CD8-positive, alpha-beta memory T cell (primary cell): ENCODE results near the gene TMEM205. TPM values are rescaled to one million over a fixed set of nuclear protein-coding genes. Genes with fewer than 3 reads are reported as not detected.
A peak's percentile ranks its signal among the peaks of the same experiment; 100 is the strongest.

Experiments
- CTCF ChIA-PET: fragments of 350-600 bp; sonication (Branson Sonifier 250); formaldehyde crosslinking; loops from one replicate; lab custom pipeline; 2021; ENCODE audit warnings: antibody characterized with exemption; lab: Charles Lee
- POLR2A ChIA-PET: fragments of 350-600 bp; sonication (Branson Sonifier 250); formaldehyde crosslinking; loops from one replicate; lab custom pipeline; 2021; ENCODE audit warnings: antibody characterized with exemption; lab: Charles Lee
- DNase-seq, 5 donors: peaks; one replicate each; pipeline versions ENCODE4 v3.0.0 to v3.0.0-alpha.2; 2020 to 2022; ENCODE audit warnings: mixed read lengths in 1 of 5
- H3K27ac ChIP-seq: one replicate; pipeline ENCODE4 v1.7.0; 2013; ENCODE audit warnings: low read depth, mild to moderate bottlenecking, low read length, moderate library complexity
- H3K27me3 ChIP-seq: 2 replicates; pipeline ENCODE4 v1.7.0; 2013; ENCODE audit warnings: low read length, mild to moderate bottlenecking; ENCODE audit not compliant: insufficient read depth, poor library complexity, severe bottlenecking
- H3K36me3 ChIP-seq: 2 replicates; pipeline ENCODE4 v1.7.0; 2013; ENCODE audit warnings: mild to moderate bottlenecking, low read length, moderate library complexity; ENCODE audit not compliant: insufficient read depth
- H3K4me1 ChIP-seq: 2 replicates; pipeline ENCODE4 v1.7.0; 2013; ENCODE audit warnings: mild to moderate bottlenecking, low read length, moderate library complexity; ENCODE audit not compliant: insufficient read depth
- H3K4me3 ChIP-seq: 2 replicates; pipeline ENCODE4 v1.7.0; 2013; ENCODE audit warnings: mild to moderate bottlenecking, low read length
- H3K9me3 ChIP-seq: 2 replicates; pipeline ENCODE4 v1.7.0; 2013; ENCODE audit warnings: mild to moderate bottlenecking, low read length
- H3K27ac Mint-ChIP-seq, 8 donors: one replicate each; pipeline ENCODE4 v1.8.0; 2020 to 2021; ENCODE audit warnings: mixed read lengths in 8 of 8, mild to moderate bottlenecking in 6 of 8, inconsistent platforms in 3 of 8, moderate library complexity in 3 of 8
- H3K27me3 Mint-ChIP-seq, 2 donors: one replicate each; pipeline ENCODE4 v1.8.0; 2020 to 2021; ENCODE audit warnings: mixed read lengths in 2 of 2, mild to moderate bottlenecking in 1 of 2, moderate library complexity in 1 of 2
- H3K36me3 Mint-ChIP-seq, 3 donors: one replicate each; pipeline ENCODE4 v1.8.0; 2020 to 2021; ENCODE audit warnings: mixed read lengths in 3 of 3, inconsistent platforms in 1 of 3, mild to moderate bottlenecking in 1 of 3
- H3K4me1 Mint-ChIP-seq, 3 donors: one replicate each; pipeline ENCODE4 v1.8.0; 2020 to 2021; ENCODE audit warnings: mixed read lengths in 3 of 3, inconsistent platforms in 1 of 3, mild to moderate bottlenecking in 1 of 3
- H3K4me3 Mint-ChIP-seq, 7 donors: one replicate each; pipeline ENCODE4 v1.8.0; 2020 to 2021; ENCODE audit warnings: mixed read lengths in 7 of 7, mild to moderate bottlenecking in 6 of 7, moderate library complexity in 4 of 7, inconsistent platforms in 2 of 7
- H3K9me3 Mint-ChIP-seq, 5 donors: one replicate each; pipeline ENCODE4 v1.8.0; 2020 to 2022; ENCODE audit warnings: mixed read lengths in 5 of 5, mild to moderate bottlenecking in 3 of 5, moderate library complexity in 2 of 5, inconsistent platforms in 1 of 5
- polyA plus RNA-seq: library from polyadenylated mRNA; unstranded; fragments of 300-500 nt; fragmentation: Illumina TruSeq; gene quantifications from one replicate; pipeline ENCODE4 v1.2.3, GENCODE V29; 2021
- total RNA-seq, 2 experiments: library from RNA; stranded (reverse); gene quantifications; one replicate each; pipeline ENCODE4 v1.2.3, GENCODE V29; 2021

The TMEM205 gene
- total and polyA plus RNA-seq, 3 experiments from 2014 or later = 24.8 to 75.9 (median 30.5) TPM

GRCh38 chr19:11377237-11377636, 31.2 kb upstream of the TMEM205 start:
- no peak for DNase-seq
- Mint-ChIP-seq H3K9me3 (peaks cover 0 to 3% (median 0%) of the 10 kb centered on the region in 5 donors), H3K27me3 (peaks cover 5 to 6% of the 10 kb centered on the region in 2 donors), H3K27ac (peak overlapping the region in 5 of 8 donors; percentile 36 to 75 (median 49)), H3K4me1 (peaks cover 29 to 43% (median 36%) of the 10 kb centered on the region in 3 donors), H3K36me3 (peaks cover 4 to 11% (median 10%) of the 10 kb centered on the region in 3 donors), H3K4me3 (peak overlapping the region; percentile 1 to 72 (median 34))
- Histone ChIP-seq H3K36me3 (no peaks in the 10 kb centered on the region), H3K9me3 (no peaks in the 10 kb centered on the region), H3K27ac (no peak overlapping the region), H3K4me1 (peaks cover 56% of the 10 kb centered on the region), H3K4me3 (no peak overlapping the region), H3K27me3 (no peaks in the 10 kb centered on the region)
- CTCF ChIA-PET = interaction anchor here (1.0 to 1.4 kb wide), 3 partner anchors 9 to 106 kb away, joined by 3 to 13 read pairs (median 3); no protein-coding TSS in a partner anchor
- POLR2A ChIA-PET = interaction anchor here (1.3 kb wide), 1 partner anchor 9 kb away, joined by 3 read pairs; no protein-coding TSS in a partner anchor

- peaks cover 17 to 28% (median 21%) of the 10 kb centered on the region in 3 donors for H3K4me1 Mint-ChIP-seq
- CTCF ChIA-PET = interaction anchor here (0.6 to 3.6 kb wide), 9 partner anchors 8 to 287 kb away, joined by 3 to 22 read pairs (median 5); partner anchors contain the start of genes CCDC159, EPOR, ODAD3 and PRKCSH
- no peaks in the 10 kb centered on the region for H3K36me3 ChIP-seq
Measured at GRCh38 chr19:11375143-11375948, 29.3 kb upstream of the TMEM205 start.

GRCh38 chr19:11374433-11375142, 28.5 kb upstream of the TMEM205 start, which contains the start of gene SWSAP1:
SWSAP1 (plus strand) TSS chr19:11374666; CDS start chr19:11374681, 15 bp downstream.
- DNase-seq = peak; percentile 94 to 99 (median 98)
- Mint-ChIP-seq H3K4me1 (peaks cover 13 to 21% (median 15%) of the 10 kb centered on the region in 3 donors), H3K4me3 (peak within 1 kb of the TSS in 1 of 7 donors; percentile 37), H3K27ac (peak within 1 kb of the TSS in 1 of 8 donors; percentile 70), H3K27me3 (no peaks in the 10 kb centered on the region), H3K36me3 (peaks cover 8 to 19% (median 11%) of the 10 kb centered on the region in 3 donors), H3K9me3 (no peaks in the 10 kb centered on the region)
- H3K9me3 ChIP-seq = no peaks in the 10 kb centered on the region
- ChIA-PET POLR2A (interaction anchor here (0.7 to 2.1 kb wide), 12 partner anchors 8 to 413 kb away, joined by 3 to 24 read pairs (median 4); partner anchors contain the start of genes CCDC159, ECSIT, ELOF1 and EPOR), CTCF (interaction anchor here (0.6 to 3.6 kb wide), 10 partner anchors 9 to 286 kb away, joined by 3 to 22 read pairs (median 4); partner anchors contain the start of genes CCDC159, EPOR, ODAD3 and PRKCSH)
- H3K4me3 ChIP-seq = peak within 1 kb of the TSS; percentile 57
- peak within 1 kb of the TSS; percentile 88 for H3K27ac ChIP-seq
- H3K36me3 ChIP-seq = no peaks in the 10 kb centered on the region
- peaks cover 33% of the 10 kb centered on the region for H3K4me1 ChIP-seq
- H3K27me3 ChIP-seq = no peaks in the 10 kb centered on the region

More at GRCh38 chr19:11375143-11375948, 29.3 kb upstream of the TMEM205 start:
- peaks cover 41% of the 10 kb centered on the region for H3K4me1 ChIP-seq
- POLR2A ChIA-PET = interaction anchor here (0.7 to 2.1 kb wide), 12 partner anchors 9 to 414 kb away, joined by 3 to 24 read pairs (median 3); partner anchors contain the start of genes CCDC159, ECSIT, ELOF1 and EPOR
- peak overlapping the region; percentile 88 for H3K27ac ChIP-seq
- H3K4me3 ChIP-seq = peak overlapping the region; percentile 57
- no peaks in the 10 kb centered on the region for H3K9me3 ChIP-seq
- H3K4me3 Mint-ChIP-seq = no peak overlapping the region
- H3K36me3 Mint-ChIP-seq = peaks cover 8 to 18% (median 13%) of the 10 kb centered on the region in 3 donors
- H3K27me3 ChIP-seq = no peaks in the 10 kb centered on the region
- H3K9me3 Mint-ChIP-seq = no peaks in the 10 kb centered on the region
- no peaks in the 10 kb centered on the region for H3K27me3 Mint-ChIP-seq
- peak; percentile 61 to 86 (median 72) for DNase-seq
- H3K27ac Mint-ChIP-seq = no peak overlapping the region

- H3K36me3 ChIP-seq = no peaks in the 10 kb centered on the region
- H3K4me3 ChIP-seq = peak overlapping the region; percentile 57
- POLR2A ChIA-PET = interaction anchor here (1.1 to 2.1 kb wide), 9 partner anchors 9 to 412 kb away, joined by 3 to 24 read pairs (median 3); partner anchors contain the start of genes CCDC159, ECSIT, ELOF1 and EPOR
- Mint-ChIP-seq H3K27me3 (no peaks in the 10 kb centered on the region), H3K4me1 (peaks cover 13 to 21% (median 15%) of the 10 kb centered on the region in 3 donors), H3K36me3 (peaks cover 8 to 24% (median 11%) of the 10 kb centered on the region in 3 donors), H3K9me3 (no peaks in the 10 kb centered on the region), H3K27ac (no peak overlapping the region), H3K4me3 (no peak overlapping the region)
- no peaks in the 10 kb centered on the region for H3K27me3 ChIP-seq
- no peaks in the 10 kb centered on the region for H3K9me3 ChIP-seq
- H3K4me1 ChIP-seq = peaks cover 33% of the 10 kb centered on the region
- no peak for DNase-seq
- H3K27ac ChIP-seq = peak overlapping the region; percentile 88
- CTCF ChIA-PET = interaction anchor here (0.7 to 3.6 kb wide), 7 partner anchors 9 to 109 kb away, joined by 3 to 22 read pairs (median 5); partner anchors contain the start of genes CCDC159, EPOR, ODAD3 and PRKCSH
Measured at GRCh38 chr19:11373885-11374432, 27.9 kb upstream of the TMEM205 start.

GRCh38 chr19:11373166-11373884, 27.3 kb upstream of the TMEM205 start:
- Histone ChIP-seq H3K27ac (no peak overlapping the region), H3K9me3 (no peaks in the 10 kb centered on the region), H3K4me1 (peaks cover 33% of the 10 kb centered on the region), H3K4me3 (no peak overlapping the region), H3K36me3 (no peaks in the 10 kb centered on the region), H3K27me3 (no peaks in the 10 kb centered on the region)
- peaks cover 8 to 27% (median 11%) of the 10 kb centered on the region in 3 donors for H3K36me3 Mint-ChIP-seq
- H3K9me3 Mint-ChIP-seq = no peaks in the 10 kb centered on the region
- H3K4me1 Mint-ChIP-seq = peaks cover 10 to 21% (median 11%) of the 10 kb centered on the region in 3 donors
- H3K27me3 Mint-ChIP-seq = no peaks in the 10 kb centered on the region
- H3K4me3 Mint-ChIP-seq = peak overlapping the region; percentile 4 to 50 (median 32)
- peak overlapping the region in 2 of 8 donors; percentile 2 to 70 for H3K27ac Mint-ChIP-seq
- ChIA-PET POLR2A (interaction anchor here (1.1 to 2.1 kb wide), 3 partner anchors 10 to 186 kb away, joined by 3 to 24 read pairs (median 5); partner anchors contain the start of genes CCDC159, ELOF1 and TMEM205), CTCF (interaction anchor here (0.8 to 3.6 kb wide), 3 partner anchors 10 to 109 kb away, joined by 3 to 22 read pairs (median 11); partner anchors contain the start of genes EPOR, ODAD3 and PRKCSH)
- no peak for DNase-seq

- H3K4me1 Mint-ChIP-seq = peaks cover 0 to 4% (median 2%) of the 10 kb centered on the region in 3 donors
- Histone ChIP-seq H3K4me3 (no peak overlapping the region), H3K27ac (no peak overlapping the region), H3K36me3 (no peaks in the 10 kb centered on the region), H3K4me1 (peaks cover 16% of the 10 kb centered on the region), H3K9me3 (no peaks in the 10 kb centered on the region), H3K27me3 (no peaks in the 10 kb centered on the region)
- no peaks in the 10 kb centered on the region for H3K9me3 Mint-ChIP-seq
- peaks cover 4 to 34% (median 7%) of the 10 kb centered on the region in 3 donors for H3K36me3 Mint-ChIP-seq
- H3K27me3 Mint-ChIP-seq = no peaks in the 10 kb centered on the region
- H3K27ac Mint-ChIP-seq = peak overlapping the region in 2 of 8 donors; percentile 20 to 43
- no peak for DNase-seq
- ChIA-PET CTCF (no interaction called here), POLR2A (no interaction called here)
- H3K4me3 Mint-ChIP-seq = no peak overlapping the region
Measured at GRCh38 chr19:11370744-11371143, 24.7 kb upstream of the TMEM205 start.
